Fibroblast of skin of abdomen (primary cell): Measurements from ENCODE around the gene OTUB1.

Source experiments
- DNase-seq: peaks from one replicate; pipeline ENCODE4 v3.0.0-alpha.2; 2013

OTUB1 gene

DNA sequence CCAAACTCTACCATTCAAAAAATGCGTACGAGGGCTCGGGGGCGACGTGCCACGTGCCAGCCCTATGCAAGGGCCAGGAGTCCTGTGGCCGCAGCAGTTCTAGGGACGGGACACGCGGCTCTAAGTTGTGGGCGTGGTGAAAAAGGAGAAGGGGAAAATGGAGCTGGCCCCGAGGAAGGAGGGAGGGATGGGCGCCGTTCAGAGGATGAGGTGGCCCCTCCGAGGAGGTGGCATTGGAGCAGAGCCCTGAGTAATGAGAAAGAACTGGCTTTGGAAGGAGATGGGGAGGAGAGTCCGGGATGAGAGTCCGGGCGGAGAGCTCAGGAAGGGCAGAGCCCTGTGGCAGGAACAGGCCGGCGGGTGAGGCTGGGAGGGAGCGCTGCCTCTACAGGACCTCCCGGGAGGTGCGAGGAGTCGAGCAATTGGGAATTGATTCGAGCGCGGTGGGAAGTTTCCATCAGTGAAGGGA is 21.0 kb downstream of the OTUB1 start:
- DNase-seq: peak; percentile 37

DNA sequence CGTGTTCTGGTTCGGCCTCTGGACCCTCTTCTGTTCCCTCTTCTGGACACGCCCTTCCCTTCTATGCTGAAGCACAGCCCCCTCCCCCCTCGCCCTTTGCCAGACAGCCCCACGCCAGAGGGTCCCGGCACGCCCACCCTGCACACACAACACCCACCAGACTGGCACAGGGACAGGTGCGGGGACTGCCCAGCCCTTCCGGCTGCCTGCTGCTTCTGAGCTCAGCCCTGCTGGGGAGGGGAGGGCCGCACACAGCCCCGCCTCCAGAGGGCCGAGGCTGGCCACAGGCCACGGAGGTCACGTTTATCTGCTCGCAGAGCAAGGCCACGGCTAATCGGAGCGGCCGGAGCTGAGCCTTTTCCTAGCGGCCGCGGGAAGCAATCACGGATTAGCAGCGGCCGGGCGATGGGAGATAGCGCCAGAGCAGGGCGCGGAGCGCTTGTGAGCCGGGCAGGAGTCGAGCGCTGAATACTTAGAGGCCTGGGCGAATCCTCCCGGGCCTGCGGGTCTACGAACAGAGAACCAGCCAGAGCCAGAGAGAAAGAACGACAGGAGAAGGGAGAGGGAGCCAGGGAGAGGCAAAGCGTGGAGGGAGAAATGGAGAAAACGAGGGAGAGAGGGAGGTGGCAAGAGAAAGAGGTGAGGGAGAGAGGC is 21.5 kb downstream of the OTUB1 start:
- peak; percentile 33 for DNase-seq

DNA sequence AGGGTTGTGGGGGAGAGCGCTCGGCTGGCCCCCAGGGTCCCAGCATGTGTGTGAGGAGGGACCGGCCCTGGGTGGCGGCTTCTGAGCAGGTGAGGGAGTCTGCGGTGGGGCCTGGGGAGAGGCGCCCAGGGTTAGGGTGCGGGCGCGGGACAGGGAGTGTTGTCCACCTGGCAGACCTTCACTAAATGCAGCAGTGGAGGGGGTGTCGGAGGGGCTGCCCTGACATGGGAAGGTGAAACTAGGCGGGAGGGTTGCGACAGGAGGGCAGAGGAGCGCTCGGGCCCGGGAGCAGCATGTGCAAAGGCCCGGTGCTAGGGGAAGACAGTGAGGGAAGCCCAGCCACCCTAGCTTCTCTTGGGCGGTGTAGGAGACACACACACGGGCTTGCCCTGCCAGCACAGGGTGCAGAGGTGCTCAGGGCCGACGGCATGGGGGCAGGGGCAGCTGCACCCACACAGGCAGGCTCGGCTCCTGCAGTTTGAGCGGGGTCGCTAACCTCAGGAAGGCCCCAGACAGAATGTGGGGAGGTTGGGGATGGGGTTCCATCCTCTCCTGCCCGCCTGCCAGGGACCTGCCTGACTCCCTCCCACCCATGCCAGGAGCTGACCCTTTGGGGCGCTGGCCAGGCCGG is 22.2 kb downstream of the OTUB1 start:
- no peak for DNase-seq

DNA sequence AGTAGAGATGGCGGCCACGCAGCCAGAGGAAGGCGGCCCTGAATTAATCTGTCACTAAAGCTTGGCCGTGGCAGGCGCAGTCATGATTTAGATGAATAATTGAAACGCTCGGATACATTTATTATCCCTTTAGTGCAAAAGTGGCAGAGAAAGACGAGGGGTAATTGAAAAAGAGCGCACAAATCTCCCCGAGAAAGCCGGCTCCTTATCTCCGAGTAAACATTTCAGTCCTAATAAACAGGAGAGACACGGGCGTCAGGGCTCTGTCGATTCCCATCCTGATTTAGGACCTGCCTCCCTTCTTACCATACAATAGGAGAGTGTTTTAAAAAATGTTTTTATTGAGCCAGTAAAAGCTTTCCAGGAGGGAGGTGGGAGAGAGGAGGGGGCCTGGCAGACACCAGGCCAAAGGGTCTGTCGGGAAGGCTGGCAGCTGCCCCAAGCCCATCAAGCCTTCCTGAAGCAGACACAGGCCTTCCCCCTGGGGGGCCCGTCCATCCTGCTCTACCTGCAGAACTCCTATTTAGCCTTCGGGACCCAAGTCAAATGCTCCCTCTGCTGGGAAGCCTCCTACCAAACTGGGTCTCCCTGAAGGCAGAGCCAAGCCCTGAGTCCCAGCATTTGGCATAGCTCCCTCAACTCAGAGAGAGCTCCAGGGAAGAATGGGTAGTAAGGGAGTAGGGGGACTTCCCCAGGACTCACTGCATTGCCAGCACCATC is 22.8 kb downstream of the OTUB1 start:
- no peak for DNase-seq

DNA sequence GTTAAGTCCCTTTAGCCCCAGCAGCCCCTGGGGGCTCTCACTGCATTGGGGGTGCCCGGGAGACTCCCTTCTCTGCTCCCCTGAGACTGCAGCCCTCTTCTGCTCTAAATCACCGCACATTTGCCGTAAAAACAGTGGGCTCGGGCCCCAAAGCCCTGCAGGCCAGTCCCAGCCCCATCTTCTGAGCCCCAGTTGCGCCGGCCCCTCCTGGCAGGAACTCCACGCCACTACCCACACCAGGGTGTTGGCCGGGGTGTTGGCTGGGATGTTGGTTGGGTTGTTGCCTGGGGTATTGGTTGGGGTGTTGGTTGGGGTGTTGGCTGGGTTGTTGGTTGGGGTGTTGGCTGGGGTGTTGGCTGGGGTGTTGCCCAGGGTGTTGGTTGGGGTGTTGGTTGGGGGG is 23.5 kb downstream of the OTUB1 start:
- no peak for DNase-seq

DNA sequence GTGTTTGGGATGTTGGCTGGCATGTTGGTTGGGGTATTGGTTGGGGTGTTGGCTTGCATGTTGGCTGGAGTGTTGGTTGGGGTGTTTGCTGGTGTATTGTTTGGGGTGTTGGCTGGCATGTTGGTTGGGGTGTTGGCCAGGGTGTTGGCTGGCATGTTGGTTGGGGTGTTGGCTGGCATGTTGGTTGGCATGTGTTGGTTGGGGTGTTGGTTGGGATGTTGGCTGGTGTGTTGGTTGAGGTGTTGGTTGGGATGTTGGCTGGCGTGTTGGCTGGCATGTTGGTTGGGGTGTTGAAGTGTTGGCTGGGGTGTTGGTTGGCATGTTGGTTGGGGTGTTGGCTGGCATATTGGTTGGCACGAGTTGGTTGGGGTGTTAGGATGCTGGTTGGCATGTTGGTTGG is 24.5 kb downstream of the OTUB1 start:
- no peak for DNase-seq

DNA sequence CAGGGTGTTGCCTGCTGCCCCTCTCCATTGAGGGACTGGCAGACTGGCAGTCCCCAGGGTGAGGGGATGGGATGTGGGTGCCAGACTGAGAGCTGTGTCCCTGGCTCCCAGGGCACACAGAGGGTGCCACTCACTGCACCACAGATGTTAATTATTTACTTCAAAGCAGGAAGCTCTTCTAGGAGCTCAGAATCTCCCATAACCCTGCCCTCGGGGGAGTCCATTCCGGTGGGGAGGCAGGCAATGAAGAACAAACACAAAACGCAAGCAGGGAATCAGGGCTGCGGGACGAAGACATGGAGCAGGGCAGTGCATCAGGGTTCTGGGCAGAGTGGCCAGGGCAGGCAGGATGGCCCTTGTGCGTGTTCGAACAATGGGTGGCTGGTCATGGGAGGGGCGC is 25.1 kb downstream of the OTUB1 start:
- DNase-seq: no peak

DNA sequence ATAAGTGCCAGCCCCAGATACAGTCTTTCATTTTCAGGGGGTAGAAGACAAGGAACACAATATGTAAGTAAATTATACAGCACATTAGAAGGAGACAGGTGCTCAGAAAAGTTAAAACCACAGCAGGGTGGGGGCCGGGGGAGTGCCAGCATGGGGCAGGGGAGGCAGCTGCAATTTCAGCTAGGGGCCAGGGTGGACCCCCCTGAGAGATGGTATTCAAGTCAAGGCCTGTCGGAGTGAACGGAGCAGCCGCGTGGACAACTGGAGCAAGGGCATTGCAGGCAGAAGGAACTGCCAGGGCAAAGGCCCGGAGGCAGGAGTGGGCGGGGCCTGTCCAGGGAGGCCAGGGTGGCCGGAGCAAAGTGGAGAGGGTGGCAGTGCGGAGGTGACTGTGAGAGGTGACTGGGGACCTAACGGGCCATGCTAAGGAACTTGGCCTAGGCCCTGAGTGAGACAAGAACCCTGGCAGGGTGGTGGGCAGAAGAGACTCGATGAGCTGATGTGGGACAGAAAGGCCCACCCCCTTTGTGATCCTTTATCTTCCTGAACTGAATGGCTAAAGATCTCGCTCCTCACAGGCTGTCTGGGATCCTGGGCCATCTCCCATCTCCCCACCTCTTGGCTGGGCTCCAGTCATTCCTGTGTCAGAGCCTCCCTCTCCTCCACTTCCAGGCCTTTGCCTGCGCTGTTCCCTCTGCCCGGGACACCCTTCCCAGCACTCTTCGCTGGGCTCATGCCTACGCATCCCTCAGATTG is 27.1 kb downstream of the OTUB1 start:
- DNase-seq: no peak

DNA sequence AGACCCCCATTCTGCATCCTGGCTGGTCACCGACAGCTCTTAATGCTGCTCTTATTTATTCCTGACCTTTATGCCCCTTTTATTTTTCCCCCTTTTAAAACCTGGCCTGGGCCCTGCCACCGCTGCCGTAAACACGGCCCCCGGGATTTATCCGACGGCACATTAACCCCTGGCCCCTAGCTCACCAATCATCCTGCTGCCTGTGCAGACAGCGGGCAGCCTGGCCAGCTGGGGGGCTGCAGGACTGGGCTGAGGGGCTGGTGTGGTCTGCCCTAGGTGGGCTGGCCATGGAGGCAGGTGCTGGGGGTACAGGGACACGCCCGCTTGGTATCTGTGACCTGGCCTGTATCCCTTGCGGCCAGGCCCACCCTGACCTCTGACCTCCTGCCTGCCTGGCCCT is 28.1 kb downstream of the OTUB1 start:
- no peak for DNase-seq

DNA sequence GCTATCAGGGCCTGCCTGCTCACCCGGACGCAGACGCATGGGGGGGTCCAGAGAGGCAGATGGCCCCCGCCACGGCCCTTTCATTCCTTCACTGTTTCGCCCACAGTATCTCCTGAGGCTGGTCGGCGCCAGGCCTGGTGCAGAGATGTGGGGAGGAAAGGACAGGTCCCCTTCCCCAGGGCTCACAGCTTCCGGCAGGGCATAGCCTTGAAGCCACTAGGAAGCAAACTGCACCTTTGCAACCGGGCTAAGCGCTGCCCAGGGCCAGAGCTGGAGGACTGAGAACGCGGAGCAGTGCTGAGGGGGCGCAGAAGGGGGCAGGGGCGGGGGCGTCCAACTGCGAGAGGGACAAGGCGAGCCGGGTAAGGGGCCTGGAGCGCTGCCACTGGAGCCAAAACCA is 29.3 kb downstream of the OTUB1 start:
- no peak for DNase-seq

DNA sequence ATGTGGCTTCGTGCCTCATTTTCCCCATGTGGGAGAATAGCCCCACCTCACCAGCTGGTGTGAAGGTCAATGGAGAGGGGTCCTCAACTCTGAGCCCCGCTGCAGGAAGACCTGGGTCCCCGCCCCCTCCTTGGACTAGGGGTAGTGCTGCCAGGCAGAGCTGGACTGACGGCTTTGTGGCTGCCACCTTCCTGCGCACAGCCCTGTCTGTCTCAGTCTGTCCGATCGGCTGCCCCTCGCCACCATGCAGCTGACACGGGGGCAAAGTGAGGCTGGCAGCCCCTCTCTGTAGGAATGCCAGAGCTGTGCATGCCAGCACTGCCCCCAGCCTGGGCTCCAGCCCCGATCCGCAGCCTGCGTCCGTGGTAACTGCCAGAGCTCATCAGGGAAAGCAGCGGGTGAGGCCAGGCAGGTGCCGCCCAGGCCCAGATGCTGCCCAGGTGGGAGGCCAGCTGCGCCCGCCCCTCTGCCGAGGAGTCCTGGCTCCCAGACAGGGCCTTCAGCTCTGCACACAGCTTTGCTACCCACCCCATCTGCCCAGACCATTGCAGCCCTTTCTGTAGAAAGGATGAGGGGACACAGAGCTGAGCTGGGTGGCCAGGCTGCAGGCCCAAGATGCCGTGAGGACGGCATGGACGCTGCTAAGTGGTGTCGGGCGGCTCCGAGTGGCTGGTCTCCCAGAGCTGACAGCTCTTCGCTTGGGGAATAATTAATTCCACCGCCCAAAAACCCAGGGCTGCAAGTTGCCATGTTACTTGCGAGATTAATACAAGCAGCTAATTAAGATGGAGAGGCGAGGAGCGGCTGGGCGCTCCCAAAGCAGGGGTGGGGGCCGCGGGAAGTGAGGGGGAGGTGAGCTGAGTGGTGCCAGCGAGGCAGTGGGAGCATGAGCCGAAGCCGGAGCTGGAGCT is 30.0 kb downstream of the OTUB1 start:
- DNase-seq: no peak

DNA sequence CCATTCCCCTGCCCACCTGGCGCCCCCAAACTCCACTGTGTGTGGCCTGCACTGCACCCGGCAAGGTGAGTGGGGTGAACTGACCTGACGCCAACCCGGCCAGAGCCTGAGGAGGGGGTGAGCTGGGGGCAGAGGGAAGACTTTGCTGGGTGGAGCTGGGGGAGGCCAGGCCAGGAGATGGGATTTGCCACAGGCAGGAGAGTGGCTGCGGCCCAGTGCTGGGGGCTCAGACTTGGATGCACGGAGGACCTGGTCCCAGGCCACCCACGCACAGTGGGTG is 31.6 kb downstream of the OTUB1 start:
- DNase-seq: no peak

DNA sequence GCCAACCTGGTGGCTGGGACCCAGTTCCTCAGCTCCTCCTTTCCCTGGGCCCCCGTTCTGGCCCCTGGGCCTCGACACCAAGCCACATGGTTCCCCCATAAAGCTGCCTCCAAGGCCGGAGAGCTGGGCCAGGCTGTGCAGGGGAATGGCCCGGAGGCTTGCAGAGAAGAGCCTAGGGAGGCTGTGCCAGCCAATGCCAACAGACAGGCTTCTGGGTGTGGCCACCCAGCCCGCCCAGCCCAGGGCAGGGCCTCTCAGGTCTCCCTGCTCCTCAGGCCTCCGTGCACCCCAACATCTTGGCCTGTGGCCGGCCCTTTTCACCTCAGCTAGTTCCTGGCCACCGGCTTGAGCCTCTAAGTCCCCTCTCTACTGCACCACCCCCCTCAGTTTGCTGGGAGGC is 32.1 kb downstream of the OTUB1 start:
- DNase-seq: no peak

DNA sequence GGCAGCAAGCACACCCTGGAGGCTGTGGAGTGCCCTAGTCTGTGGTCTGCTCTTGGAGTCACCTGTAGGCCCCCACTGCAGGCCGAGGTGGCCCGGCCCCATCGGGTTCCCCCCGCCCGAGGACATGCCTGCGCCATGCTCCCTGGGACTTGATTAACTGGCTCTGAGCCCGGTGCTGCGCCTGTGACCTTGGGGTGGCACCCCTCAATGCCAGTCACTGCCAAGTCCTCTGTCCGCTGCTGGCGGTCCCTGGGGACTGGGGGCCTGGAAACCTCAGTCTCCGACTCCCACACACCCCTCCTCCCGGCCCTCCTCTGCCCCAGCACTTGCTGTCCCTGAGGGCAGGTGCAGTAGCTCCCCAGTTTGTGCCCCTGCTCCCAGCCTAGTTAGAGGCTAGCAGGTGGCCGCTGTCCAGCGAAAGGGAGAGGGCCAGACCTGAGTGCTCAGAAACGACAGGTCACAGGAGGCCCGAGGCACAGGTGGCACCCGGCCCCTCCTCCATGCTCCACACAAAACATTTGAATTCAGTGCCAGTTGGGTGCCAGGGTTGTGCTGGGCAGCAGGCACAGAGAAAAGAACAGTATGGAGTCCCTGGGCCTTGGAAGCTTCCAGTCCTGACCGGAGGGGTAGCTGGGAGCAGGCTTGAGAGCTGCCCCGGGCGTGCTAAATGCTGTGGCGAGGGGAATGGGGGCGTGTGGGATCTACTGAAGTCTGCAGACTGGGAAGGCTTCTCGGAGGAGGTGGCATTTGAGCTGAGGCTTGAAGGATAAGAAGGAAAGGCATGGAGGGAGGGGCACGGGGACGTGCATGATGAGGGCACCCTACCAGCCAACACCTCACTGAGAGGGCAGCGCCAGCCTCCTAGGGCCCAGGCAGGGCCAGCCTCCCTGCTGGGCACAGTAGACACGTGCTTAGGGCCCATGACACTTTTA is 33.1 kb downstream of the OTUB1 start:
- no peak for DNase-seq

DNA sequence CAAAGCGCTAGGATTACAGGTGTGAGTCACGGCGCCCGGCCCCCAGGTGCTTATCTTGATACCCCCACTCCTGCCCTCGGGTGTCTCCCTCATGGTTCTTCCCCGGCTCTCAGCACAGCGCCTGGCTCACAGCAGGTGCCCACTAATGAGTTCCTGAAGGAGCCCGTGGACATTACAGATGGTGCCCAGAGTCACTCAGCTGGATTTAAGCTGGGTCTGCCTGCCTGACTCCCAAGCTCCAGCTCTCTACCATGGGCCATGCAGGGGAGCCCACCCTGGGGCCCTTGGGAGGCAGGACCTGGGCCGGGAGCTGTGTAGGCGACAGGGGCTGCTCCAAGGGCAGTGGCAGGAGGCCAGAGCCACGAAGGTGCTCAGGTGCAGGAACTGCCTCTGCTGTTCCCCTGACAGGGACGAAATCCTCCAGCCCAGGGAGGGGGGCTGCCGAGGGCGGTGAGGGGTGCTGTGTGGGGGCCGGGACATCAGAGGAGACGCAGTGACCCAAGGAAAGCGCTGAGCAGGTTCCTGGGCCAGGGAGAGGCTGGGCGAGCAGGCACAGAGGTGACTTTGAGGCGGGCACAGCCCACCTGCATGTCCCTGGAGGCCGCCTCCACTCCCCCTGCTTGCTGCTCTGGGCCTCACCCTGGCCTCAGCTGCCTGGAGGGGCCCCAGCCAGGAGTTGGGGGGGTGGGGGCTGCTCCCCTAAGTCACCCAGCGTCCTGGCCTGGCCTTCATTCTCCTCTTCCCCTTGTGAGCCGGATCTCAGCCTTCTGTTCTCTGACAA is 34.9 kb downstream of the OTUB1 start:
- no peak for DNase-seq

DNA sequence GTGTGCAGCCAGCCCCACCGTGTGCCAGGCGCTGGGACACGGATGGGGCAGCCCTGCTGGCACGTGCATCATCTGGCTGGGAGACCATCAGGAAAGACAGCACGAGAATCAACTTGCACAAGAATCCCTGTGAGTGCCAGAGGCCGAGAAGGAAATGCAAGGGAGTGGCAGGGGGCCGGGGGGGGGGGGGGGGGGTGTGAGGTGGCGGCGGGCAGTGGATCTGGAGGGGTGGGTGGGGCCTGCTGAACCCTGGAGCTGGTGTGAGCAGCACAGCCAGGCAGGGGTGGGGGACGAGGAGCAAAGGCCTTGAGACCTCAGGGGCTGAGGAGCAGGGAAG is 35.5 kb downstream of the OTUB1 start:
- no peak for DNase-seq

DNA sequence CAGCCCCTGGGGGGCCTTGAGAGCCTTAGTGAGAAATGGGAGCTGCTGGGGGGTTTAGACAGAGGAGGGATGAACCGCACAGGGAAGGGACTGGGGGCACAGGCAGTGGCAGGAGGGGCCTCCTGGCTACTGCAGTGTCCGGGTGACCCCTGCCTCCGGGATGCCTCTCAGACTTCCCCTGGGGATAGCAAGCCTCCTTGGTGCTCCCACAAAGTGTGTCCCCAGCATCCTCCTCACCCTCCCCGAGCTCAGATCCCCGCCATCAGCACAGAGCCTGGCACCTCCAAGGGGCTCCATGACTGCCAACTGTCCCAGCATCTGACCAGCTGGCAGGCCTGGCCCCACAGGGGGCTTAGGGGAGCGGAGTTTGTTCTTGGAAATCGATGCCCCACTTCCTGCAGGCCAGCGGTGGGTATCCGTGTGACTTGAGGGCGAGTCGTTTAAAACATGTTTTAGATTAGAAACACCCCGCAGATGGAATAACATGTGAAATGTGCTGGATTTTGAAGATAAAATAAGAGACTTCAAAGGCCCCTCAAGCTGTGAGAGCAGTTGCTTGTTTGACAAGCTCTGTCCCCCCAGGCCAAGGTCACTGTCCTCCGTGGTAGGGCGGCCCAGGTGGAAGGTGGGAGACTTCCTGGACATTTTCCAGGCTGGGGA is 36.0 kb downstream of the OTUB1 start:
- no peak for DNase-seq

DNA sequence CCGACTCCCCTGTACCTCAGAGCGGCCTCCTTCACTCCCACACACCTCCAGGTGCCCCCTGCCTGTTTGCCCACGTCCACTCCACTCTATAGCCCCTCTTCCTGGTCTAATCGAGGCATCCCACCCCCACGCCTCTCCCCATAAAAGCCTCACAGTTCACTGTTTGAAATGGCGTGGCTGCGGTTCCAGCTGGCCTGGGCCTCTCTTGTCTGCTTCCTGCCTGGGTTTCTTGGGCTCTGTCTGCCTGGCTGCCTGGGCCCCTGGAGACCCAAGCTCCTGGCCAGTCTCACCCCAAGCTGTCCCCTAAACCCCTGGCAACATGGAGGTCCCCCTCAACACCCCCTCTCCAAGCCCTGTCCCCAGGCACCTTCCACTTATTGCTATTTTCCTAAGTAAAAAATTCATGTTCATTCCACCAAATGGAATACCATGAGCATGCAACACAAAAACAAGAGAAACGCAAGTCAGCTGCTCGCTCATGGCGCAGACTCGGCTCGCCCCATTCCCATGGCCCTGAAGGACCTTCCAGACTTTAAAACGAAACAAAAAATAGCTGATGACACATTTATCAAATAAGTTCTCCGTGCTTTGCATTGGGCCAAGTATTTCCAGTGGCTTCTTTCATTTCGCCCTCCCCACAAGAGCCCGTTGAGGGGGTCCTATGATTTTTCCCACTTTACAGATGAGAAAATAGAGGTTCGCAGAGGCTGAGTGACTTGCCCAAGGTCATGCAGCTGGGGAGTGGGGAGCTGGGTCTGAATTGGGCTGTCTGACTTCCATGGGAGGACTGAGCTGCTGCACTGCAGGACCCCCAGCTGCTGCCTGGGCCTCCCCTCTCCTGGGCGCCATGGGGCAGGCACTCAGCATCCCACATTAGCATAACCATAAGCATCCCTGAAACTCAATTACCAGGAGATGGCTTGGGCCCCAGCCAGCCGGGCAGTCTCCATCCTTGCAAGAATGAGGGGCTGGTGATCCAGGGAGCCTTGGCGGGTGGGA is 37.8 kb downstream of the OTUB1 start:
- no peak for DNase-seq

DNA sequence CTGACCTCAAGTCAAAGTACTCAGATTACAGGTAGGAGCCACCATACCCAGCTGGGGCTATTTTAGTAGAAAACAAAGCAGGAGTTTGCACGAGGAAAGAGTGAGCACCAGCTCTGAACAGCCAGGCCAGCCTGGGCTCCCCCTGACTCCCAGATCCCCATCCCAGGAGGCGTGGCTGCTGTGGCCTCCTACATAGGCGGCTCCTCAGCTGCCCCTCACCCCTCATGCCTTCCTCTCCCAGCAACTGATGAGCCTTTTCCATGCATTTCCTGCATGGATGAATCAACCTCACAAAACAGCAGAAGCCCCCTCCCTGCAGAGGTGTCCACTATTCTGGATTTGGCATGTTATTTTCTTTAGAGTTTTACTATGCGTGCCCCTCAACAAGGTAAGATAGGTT is 39.0 kb downstream of the OTUB1 start:
- DNase-seq: no peak
